ENCODE results near the gene USP7.

USP7 gene

DNA sequence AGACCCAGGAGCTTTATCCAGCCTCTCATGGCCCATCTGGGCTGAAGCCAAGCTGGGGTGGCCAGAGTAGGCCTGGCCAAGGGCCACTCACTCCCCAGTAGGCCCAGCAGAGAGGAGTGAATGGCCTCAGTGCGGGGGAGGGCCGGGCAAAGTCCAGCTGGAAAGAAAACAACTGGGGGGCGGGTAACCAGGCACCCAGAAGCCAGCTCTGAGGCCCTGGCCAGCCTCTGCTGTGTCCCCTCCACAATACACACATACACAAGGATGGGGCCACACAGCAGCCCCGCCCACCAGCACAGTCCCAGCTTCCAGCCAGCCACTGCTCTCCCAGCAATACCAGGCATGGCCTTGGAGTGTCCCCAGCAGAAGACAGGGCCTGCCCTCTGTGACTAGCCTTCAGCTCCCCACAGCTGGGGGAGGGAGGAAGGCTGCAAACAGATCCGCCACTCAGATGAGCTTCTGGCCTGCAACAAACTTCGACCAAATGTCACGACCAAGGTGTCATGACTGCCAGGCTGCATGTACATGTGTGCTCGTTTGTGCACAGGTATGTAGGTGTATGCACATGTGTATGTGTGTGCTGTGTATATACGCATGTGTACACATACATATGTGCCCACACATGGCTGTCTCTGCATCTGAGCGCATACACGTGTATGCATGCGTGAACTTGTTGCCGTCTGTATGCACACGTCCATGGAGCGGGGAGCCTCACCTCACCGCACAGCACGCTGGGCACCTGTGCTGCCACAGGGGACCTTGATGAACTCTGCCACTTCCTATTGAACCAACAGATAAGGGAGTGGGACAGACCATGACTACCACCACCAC, 99.9 kb downstream of the USP7 start:
- H3K4me3 ChIP-seq (ENCODE audit: low read depth, low read length) = no peak overlapping the region

- no peak overlapping the region for H3K4me3 ChIP-seq (ENCODE audit: low read depth, low read length)
Observed at GRCh38 chr16:8862309-8863130, 101.2 kb downstream of the USP7 start.

- no peak overlapping the region for H3K4me3 ChIP-seq (ENCODE audit: low read depth, low read length)
Observed at GRCh38 chr16:8861563-8862308, 102.0 kb downstream of the USP7 start.

- no peak overlapping the region for H3K4me3 ChIP-seq (ENCODE audit: low read depth, low read length)
Observed at GRCh38 chr16:8859913-8860881, 103.5 kb downstream of the USP7 start.

DNA sequence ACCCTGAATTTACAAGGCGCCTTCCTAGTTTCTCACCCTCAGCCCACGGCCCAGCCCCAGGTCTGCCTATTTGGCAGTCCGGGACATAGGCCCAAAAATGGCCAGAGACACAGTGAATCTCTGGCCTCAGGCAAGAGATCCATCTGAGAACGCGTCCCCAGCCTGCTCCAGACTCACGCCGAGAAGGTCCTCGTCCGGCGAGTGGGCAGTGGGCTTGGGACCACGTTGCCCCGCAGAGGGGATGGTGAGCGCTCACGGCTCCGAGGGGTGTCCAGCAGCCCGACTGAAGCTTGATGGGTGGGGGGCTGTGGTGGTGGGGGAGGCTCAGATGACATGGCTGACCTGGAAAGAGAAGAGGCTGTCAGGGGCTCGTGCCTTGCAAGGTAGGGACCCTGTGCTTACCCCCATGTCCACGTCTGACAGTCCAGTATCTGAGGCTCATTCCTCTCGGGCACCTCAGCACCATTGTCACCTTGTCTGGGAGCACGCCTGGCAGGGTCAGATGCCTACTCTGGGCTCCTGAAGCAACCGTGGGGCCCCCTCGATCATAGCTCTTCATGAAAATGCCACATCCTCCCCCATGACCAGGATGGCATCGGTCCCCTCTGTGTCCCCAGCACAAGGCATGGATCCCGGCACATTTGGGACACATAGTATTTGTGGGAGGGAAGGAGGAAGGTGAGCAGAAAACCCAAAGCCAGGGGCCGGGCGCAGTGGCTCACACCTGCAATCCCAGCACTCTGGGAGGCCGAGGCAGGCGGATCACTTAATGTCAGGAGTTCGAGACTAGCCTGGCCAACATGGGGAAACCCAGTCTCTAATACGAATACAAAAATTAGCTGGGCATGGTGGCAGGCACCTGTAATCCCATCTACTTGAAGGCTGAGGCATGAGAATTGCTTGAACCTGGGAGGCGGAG, 104.5 kb downstream of the USP7 start:
- no peak overlapping the region for H3K4me3 ChIP-seq (ENCODE audit: low read depth, low read length)

DNA sequence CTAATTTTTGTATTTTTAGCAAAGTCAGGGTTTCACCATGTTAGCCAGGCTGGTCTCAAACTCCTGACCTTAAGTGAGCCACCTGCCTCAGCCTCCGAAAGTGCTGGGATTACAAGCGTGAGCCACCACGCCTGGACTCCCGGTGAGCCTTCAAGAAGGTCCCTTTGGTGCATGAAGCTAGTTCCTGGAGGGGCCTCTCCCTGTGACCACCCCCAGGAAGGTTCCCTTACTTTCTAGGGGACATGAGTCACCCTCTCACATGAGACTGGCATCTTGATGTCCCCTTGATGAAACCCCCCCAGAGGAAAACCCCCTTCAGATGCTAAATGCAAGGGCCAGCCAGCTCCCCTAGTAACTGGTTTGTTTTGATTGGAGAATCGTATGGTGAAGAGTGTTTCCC, 107.7 kb downstream of the USP7 start:
- H3K4me3 ChIP-seq (ENCODE audit: low read depth, low read length) = no peak overlapping the region

- H3K4me3 ChIP-seq (ENCODE audit: low read depth, low read length) = no peak overlapping the region
Observed at GRCh38 chr16:8855051-8855786, 108.5 kb downstream of the USP7 start.

DNA sequence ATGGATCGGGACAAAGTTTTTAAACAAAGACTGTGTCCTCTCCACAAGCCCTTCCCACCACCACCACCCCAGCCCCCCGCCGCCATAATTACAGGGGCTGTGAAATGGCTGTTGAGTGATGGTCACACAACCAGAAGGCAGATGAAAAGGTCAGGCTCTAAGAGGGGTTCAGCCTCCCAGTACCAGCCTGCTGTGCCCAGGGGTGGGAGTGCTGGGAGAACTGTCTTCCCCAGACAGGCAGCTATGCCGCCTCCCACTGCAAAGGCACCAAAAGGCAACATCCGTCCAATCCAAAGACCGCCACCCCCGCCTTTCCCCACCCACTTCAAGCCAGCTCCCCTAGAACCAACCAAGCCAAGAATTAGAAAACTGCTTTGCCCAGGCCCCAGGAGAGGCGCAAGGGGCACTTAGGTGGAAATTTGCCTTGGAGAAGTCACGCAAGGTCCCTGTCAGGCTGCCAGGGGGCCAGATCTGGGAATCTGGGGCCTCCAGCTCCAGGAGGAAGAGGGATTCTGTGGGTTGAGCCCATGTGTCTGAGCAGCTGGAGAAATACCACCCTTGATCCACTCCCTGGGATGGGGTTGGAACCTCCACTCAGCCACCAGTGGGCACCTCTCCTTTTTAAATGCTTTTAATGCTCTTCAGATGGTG, 109.3 kb downstream of the USP7 start:
- H3K4me3 ChIP-seq (ENCODE audit: low read depth, low read length) = no peak overlapping the region

DNA sequence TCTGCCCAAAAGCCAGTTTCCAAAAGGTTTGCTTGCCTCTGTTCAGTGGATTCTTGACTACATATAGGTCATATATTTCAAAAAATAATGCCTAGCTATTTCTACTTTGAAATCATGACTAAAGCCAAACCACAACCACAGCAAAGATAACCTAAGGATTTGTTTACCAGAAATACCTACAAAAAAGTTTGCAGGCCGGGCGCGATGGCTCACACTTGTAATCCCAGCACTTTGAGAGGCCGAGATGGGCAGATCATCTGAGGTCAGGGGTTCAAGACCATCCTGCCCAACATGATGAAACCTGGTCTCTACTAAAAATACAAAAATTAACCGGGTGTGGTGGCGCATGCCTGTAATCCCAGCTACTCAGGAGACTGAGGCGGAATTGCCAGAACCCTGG, 110.1 kb downstream of the USP7 start:
- no peak overlapping the region for H3K4me3 ChIP-seq (ENCODE audit: low read depth, low read length)

- H3K4me3 ChIP-seq (ENCODE audit: low read depth, low read length) = no peak overlapping the region
Observed at GRCh38 chr16:8853150-8853549, 110.6 kb downstream of the USP7 start.

- no peak overlapping the region for H3K4me3 ChIP-seq (ENCODE audit: low read depth, low read length)
Observed at GRCh38 chr16:8852534-8852933, 111.2 kb downstream of the USP7 start.

- no peak overlapping the region for H3K4me3 ChIP-seq (ENCODE audit: low read depth, low read length)
Observed at GRCh38 chr16:8851761-8852403, 111.8 kb downstream of the USP7 start.

DNA sequence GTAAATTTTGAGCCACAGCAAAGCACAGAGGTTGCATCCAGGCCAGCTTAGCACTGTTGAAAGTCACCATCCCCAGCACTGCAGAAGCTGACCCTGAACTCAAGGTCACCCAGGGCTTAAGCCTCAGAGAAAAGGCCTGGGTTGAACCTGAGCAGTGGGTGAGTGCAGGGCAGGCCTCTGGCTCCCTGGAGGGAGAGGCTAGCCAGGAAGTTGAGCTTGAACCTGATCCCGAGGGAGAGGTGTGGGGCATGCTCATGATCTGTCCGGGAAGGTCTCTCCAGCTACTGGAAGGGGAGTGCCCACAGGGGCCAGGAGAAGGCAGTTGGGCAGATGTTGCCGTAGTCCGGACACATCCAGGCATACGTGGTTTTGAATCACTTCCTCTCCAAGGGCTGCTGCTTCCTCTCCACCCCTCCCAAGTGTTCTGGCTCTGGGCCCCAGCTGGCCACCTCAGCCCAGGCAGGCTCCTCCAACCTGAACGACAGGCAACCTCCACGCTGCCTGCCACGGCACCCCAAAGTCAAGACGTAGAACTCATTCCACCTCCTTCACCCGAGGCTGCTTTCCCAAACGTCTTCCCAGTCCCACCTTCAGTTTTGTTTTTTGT, 113.3 kb downstream of the USP7 start:
- no peak overlapping the region for H3K4me3 ChIP-seq (ENCODE audit: low read depth, low read length)

GRCh38 chr16:8849411-8850011, 114.2 kb downstream of the USP7 start:
- H3K4me3 ChIP-seq (ENCODE audit: low read depth, low read length) = no peak overlapping the region

GRCh38 chr16:8848939-8849391, 114.7 kb downstream of the USP7 start:
- H3K4me3 ChIP-seq (ENCODE audit: low read depth, low read length) = no peak overlapping the region

- H3K4me3 ChIP-seq (ENCODE audit: low read depth, low read length) = no peak overlapping the region
Observed at GRCh38 chr16:8848231-8848938, 115.3 kb downstream of the USP7 start.
